ENCODE results near the gene TTC28.

DNA sequence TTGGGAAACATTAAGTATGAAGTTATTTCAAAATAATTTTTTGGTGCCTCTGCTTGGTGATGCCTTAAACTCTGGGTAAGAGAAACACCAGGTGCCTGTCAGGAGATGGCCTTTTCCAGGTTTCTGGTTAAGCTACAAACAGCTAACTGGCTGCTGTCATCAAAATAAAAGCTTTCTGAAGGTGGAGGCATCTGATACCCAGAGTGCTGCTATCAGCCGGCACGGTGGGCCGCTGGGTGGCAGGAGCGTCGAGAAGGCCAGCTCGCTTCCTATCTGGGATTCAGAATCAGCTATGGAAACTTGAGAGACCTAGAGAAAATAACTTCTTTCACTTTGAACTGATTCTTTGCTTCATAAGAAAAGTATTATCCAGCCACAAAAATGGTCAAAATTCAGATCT lies 679.8 kb downstream of the TTC28 start:
- TF ChIP-seq, protein P1, sequence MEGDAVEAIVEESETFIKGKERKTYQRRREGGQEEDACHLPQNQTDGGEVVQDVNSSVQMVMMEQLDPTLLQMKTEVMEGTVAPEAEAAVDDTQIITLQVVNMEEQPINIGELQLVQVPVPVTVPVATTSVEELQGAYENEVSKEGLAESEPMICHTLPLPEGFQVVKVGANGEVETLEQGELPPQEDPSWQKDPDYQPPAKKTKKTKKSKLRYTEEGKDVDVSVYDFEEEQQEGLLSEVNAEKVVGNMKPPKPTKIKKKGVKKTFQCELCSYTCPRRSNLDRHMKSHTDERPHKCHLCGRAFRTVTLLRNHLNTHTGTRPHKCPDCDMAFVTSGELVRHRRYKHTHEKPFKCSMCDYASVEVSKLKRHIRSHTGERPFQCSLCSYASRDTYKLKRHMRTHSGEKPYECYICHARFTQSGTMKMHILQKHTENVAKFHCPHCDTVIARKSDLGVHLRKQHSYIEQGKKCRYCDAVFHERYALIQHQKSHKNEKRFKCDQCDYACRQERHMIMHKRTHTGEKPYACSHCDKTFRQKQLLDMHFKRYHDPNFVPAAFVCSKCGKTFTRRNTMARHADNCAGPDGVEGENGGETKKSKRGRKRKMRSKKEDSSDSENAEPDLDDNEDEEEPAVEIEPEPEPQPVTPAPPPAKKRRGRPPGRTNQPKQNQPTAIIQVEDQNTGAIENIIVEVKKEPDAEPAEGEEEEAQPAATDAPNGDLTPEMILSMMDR (IDR thresholded peaks at IDR 0.05; ENCODE audit: extremely low read depth in 1 of 2, insufficient read depth in 1 of 2, low read depth in 1 of 2, low read length in 2 of 2) = no peak
- TF ChIP-seq POLR2AphosphoS5 (IDR thresholded peaks at IDR 0.05; ENCODE audit: insufficient read depth, low read depth, low read length) (no peak), EZH2 (IDR thresholded peaks at IDR 0.05; ENCODE audit: borderline replicate concordance, low read depth, low read length, severe bottlenecking) (no peak), POLR2A (IDR thresholded peaks at IDR 0.05; ENCODE audit: low read depth, low read length) (no peak), JUN (IDR thresholded peaks at IDR 0.05; ENCODE audit: borderline replicate concordance, insufficient read depth, insufficient read length, low read depth) (no peak), FOS (IDR thresholded peaks at IDR 0.05; ENCODE audit: borderline replicate concordance, insufficient read depth, low read length) (no peak)
- TF ChIP-seq, protein P2, sequence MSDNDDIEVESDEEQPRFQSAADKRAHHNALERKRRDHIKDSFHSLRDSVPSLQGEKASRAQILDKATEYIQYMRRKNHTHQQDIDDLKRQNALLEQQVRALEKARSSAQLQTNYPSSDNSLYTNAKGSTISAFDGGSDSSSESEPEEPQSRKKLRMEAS (IDR thresholded peaks at IDR 0.05; ENCODE audit: insufficient read depth, insufficient read length) = no peak

Data from endothelial cell of umbilical vein (primary cell).